GM12801 (cell line): ENCODE measurements around the gene UGGT2.

ENCODE experiments used
- TF ChIP-seq, protein P1 (sequence below): IDR thresholded peaks from one replicate; pipeline ENCODE4 v1.5.1; 2011; ENCODE audit warnings: control low read depth; ENCODE audit not compliant: insufficient read length; ENCODE audit errors: extremely low read depth

The UGGT2 gene

GRCh38 chr13:95783747-95784146 is 269.5 kb downstream of the UGGT2 start:
- TF ChIP-seq, protein P1, sequence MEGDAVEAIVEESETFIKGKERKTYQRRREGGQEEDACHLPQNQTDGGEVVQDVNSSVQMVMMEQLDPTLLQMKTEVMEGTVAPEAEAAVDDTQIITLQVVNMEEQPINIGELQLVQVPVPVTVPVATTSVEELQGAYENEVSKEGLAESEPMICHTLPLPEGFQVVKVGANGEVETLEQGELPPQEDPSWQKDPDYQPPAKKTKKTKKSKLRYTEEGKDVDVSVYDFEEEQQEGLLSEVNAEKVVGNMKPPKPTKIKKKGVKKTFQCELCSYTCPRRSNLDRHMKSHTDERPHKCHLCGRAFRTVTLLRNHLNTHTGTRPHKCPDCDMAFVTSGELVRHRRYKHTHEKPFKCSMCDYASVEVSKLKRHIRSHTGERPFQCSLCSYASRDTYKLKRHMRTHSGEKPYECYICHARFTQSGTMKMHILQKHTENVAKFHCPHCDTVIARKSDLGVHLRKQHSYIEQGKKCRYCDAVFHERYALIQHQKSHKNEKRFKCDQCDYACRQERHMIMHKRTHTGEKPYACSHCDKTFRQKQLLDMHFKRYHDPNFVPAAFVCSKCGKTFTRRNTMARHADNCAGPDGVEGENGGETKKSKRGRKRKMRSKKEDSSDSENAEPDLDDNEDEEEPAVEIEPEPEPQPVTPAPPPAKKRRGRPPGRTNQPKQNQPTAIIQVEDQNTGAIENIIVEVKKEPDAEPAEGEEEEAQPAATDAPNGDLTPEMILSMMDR = no peak

DNA sequence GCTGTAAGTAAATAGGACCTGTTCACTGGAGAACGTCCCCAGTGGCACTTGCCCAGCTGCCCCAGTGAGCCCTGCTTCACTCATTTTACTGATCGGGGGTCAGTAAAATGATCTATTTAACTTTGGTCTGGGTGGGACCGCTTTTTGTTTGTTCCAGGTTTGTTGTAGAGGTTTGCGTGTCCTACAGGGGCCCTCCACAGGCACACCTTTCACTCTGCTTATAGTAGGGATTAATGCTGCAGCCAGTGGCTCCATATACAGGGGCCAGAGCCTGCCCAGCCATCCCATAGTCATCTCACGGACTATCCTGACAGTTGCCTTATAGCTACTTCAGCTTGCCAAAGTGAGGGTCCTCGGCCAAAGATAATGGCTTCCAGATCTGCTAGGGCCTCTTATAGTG is 272.2 kb downstream of the UGGT2 start:
- TF ChIP-seq, protein P1 = no peak

DNA sequence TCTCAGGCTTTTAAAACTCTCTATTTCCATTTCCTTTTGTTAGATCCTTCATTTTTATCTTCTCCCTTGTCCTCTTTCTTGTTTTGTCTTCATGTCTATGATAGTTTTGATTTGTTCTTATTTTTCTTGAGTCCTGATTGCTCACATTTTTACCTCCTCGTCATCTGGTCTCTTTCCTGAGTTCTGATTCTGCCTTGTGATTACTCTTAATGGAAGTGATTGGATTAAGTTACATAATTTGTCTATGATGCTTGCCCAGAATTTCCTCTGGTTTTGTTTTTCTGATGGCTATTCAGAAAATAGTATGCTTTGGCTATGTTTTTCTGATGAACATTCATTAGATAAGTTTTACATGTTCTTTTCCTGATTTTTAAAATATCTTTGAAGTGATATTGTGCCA is 273.7 kb downstream of the UGGT2 start:
- TF ChIP-seq, protein P1 = no peak

DNA sequence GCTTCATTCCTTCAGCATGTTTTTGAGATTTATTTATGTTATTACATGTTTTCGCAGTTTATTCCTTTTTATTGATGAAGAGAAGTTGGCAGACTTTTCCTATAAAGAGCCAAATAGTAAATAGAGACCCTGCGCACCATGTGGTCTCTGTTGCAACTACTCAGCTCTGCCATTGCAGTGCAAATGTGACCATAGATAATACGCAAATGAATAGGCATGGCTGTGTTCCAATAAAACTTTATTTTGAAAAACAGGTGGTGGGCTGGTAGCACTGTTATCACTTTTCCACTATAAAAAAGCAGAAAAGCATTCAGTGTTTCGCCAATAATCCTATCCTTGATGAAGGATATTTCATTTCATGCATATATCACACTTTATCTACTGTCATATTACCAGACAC is 281.3 kb downstream of the UGGT2 start:
- TF ChIP-seq, protein P1 = no peak

- TF ChIP-seq, protein P1 = no peak
Observed at GRCh38 chr13:95763601-95764000, 289.6 kb downstream of the UGGT2 start.

GRCh38 chr13:95756072-95756471 is 297.1 kb downstream of the UGGT2 start:
- TF ChIP-seq, protein P1 = no peak

DNA sequence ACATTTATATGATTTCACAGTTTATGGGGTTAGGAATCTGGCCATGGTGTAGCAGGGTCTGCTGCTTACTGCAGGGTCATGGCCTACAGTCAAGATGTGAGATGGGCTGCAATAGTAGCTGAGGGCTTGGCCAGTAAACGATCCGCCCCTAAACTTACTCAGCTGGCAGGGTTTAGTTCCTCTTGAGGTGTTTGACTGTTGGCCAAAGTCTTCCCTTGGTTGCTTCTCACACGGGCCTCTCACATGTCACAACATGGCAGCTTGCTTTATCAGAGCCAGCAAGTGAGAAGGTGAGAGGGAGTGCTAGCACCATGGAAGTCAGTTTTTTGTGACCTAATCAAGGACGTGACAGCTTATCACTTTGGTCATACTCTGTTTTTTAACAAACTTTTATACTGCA is 299.1 kb downstream of the UGGT2 start:
- TF ChIP-seq, protein P1 = no peak

DNA sequence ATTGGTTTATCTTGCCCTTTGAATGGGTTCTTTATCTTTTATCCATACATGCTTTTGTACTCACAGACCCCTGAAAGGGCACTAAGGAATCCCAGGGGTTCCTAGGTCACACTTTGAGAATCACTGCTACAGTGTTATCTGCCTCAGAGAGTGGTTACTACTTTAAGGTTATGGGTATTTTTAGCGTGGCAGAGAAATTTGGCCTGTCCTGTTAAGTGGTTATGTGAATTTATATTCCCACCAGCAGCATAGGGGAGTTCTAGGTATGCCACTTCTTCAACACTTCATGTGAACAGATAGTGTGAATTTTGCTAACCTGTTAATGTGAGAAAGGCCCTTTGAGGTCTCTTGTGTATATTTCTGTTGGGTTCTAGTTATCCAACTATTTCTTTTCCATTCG is 300.5 kb downstream of the UGGT2 start:
- TF ChIP-seq, protein P1 = no peak
